Gastrocnemius medialis (tissue), 4 donors: Measurements from ENCODE around the gene MAP7.

Experiments used
- CTCF ChIP-seq, 5 experiments: fragments of 450-650 bp in 3 of 5; fragments of 200-600 bp in 2 of 5; sonication (generic) in 2 of 5; IDR thresholded peaks in 4 of 5; conservative IDR thresholded peaks in 1 of 5; 1 replicate in 4 of 5; 2 replicates in 1 of 5; pipeline ENCODE4 v1.5.1; 2016 to 2019; ENCODE audit warnings: antibody characterized with exemption in 5 of 5, mild to moderate bottlenecking in 3 of 5, moderate library complexity in 3 of 5
- POLR2A ChIP-seq, 2 donors: fragments of 450-650 bp; IDR thresholded peaks; one replicate each; pipeline ENCODE4 v1.6.1; 2017; ENCODE audit warnings: antibody characterized with exemption in 2 of 2, mild to moderate bottlenecking in 2 of 2, moderate library complexity in 2 of 2

GRCh38 chr6:136548582-136549299 is 1.5 kb downstream of the MAP7 start:
- no peak for TF ChIP-seq CTCF (IDR thresholded peaks at IDR 0.05 in 4 of 5, conservative IDR thresholded peaks at IDR 0.05 in 1 of 5)
- TF ChIP-seq POLR2A (IDR thresholded peaks at IDR 0.05) = no peak
